ENCODE data around the gene MRAS. TPM values are rescaled to one million over a fixed set of nuclear protein-coding genes. Genes with fewer than 3 reads are reported as not detected.

MRAS gene
- total RNA-seq, 8 experiments from 2014 or later: 30.3 to 150 (median 42.1) TPM

- peak; percentile 26 to 94 (median 71) for ATAC-seq (replicated peaks in 6 of 8)
- Histone ChIP-seq H3K4me3 (no peak overlapping the region), H3K27ac (no peak overlapping the region), H3K4me1 (replicated peaks in 1 of 2) (peaks cover 0 to 3% of the 10 kb centered on the region in 2 donors)
- 40 to 95% (median 53%) methylated on average over 1 to 4 of the region's 9 CpGs; no CpG with 5 or more reads in 6 of the 10 experiments for WGBS, 10 experiments
- in situ Hi-C loops (cut with MboI; ENCODE audit: low pct_unique_long_range_greater_than_20kb in 2 of 9, low sequenced_read_pairs in 9 of 9, unreplicated experiment in 9 of 9): no loop called here
Measured at GRCh38 chr3:138389841-138390581, 41.6 kb downstream of the MRAS start.

DNA sequence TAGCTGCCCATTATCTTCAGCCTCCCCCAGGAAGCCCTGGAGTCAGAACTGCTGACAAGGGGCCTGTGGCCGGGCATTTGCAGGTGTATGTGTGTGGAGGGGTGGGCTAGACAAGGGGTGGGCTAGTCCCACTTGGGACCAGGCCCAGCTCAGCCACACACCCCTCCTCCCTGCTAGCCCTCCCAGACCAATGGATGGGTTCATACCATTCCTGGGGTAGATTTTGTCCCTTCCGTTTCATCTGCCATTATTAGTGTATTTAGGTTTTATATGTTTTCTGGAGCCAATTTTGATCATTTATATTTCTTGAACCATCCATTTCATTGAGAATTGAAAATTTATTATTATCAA lies 42.2 kb downstream of the MRAS start:
- WGBS, 10 experiments: 63 to 100% (median 100%) methylated on average over 1 of the region's 2 CpGs; no CpG with 5 or more reads in 4 of the 10 experiments
- in situ Hi-C loops (cut with MboI; ENCODE audit: low pct_unique_long_range_greater_than_20kb in 2 of 9, low sequenced_read_pairs in 9 of 9, unreplicated experiment in 9 of 9): no loop called here
- H3K4me3 ChIP-seq: no peak overlapping the region
- H3K27ac ChIP-seq: no peak overlapping the region
- no peak for ATAC-seq (replicated peaks in 6 of 8)
- peaks cover 0 to 3% of the 10 kb centered on the region in 2 donors for H3K4me1 ChIP-seq (replicated peaks in 1 of 2)

GRCh38 chr3:138394156-138394555 lies 45.8 kb downstream of the MRAS start:
- in situ Hi-C loops (cut with MboI; ENCODE audit: low pct_unique_long_range_greater_than_20kb in 2 of 9, low sequenced_read_pairs in 9 of 9, unreplicated experiment in 9 of 9): no loop called here
- Histone ChIP-seq H3K4me3 (no peak overlapping the region), H3K4me1 (replicated peaks in 1 of 2) (peaks cover 0 to 3% of the 10 kb centered on the region in 2 donors), H3K27ac (no peak overlapping the region)
- 75 to 97% (median 90%) methylated on average over 2 to 3 of the region's 4 CpGs; no CpG with 5 or more reads in 5 of the 10 experiments for WGBS, 10 experiments
- ATAC-seq (replicated peaks in 6 of 8): no peak

- H3K4me1 ChIP-seq (replicated peaks in 1 of 2): peaks cover 0 to 3% of the 10 kb centered on the region in 2 donors
- 40 to 100% (median 88%) methylated on average over 1 to 5 of the region's 5 CpGs; no CpG with 5 or more reads in 1 of the 10 experiments for WGBS, 10 experiments
- in situ Hi-C loops (cut with MboI; ENCODE audit: low pct_unique_long_range_greater_than_20kb in 2 of 9, low sequenced_read_pairs in 9 of 9, unreplicated experiment in 9 of 9): no loop called here
- no peak overlapping the region for H3K4me3 ChIP-seq
- H3K27ac ChIP-seq: no peak overlapping the region
- no peak for ATAC-seq (replicated peaks in 6 of 8)
Measured at GRCh38 chr3:138394686-138395085, 46.3 kb downstream of the MRAS start.

DNA sequence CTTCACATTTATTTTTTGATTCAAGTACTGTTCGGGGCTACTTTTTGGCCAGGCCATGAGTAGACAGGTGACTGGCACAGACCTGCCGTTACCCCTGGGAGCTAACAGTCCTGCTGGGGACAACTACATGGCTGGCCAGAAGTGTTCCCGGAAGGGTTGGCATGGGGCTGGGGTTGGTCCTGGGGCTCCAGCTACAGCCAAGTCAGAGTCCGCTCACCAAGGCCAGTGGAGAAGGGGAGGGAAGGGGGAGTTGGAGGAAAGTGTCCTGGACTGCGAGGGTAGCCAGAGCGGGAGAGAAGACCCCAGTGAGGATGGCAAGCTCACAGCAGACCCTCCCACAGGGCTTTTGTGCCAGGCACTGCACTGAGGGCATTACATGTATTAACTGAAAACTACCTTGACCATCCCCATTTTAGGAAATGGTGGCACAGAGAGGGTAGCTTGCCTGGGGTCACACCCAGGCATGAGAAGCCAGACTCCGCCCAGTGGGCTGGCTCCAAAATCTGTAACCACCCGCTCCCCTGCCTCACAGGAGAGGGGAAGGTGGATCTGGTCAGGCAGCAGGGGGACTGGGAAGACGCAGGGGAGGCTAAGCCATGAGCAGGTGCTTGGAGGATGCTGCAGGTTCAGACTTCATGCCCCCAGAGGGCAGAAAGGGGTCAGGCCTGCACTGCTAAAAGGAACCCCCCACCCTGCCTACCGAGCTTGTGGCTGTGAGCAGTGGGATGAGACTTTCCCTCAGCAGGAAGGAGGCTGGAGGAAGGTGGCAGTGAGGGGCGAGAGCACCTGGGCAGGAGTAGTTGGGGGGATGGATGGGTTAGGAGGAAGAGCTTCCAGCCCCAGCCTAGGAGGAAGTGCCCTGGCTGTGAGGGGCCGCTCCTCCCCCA lies 47.7 kb downstream of the MRAS start:
- no peak overlapping the region for H3K27ac ChIP-seq
- in situ Hi-C loops (cut with MboI; ENCODE audit: low pct_unique_long_range_greater_than_20kb in 2 of 9, low sequenced_read_pairs in 9 of 9, unreplicated experiment in 9 of 9): no loop called here
- 73 to 100% (median 100%) methylated on average over 1 to 5 of the region's 12 CpGs; no CpG with 5 or more reads in 4 of the 10 experiments for whole genome bisulfite sequencing, 10 experiments

DNA sequence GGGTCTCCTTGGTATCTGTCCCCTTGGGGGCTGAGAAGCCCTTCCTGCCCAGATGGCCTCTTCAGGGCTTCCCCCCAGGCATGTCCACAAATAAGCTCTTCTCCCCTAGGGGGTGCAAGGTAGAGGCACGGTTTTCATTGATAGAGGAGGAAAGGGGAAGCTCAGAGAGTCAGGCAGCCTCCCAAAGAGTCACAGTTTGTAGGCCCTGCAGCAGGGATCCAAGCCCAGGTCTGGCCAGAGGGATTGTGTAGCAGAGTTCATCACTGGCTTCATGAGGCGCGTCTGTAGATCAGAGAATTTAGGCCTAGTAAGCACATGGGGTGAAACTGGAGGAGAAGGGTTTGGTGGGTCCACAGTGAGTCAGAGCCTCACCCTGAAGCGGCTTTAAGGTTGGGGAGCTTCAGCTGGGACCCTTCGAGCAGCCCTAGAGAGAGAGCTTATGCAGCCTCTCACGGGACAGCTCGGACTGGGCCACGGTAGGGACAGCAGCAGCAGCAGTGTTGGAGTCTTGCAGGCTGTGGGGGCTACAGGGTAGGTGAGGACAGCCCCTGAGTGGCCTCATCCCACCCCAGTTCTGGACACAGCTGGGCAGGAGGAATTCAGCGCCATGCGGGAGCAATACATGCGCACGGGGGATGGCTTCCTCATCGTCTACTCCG lies 48.5 kb downstream of the MRAS start:
- Histone ChIP-seq H3K4me1 (replicated peaks in 1 of 2) (no peaks in the 10 kb centered on the region), H3K27ac (no peak overlapping the region), H3K4me3 (no peak overlapping the region)
- in situ Hi-C loops (cut with MboI; ENCODE audit: low pct_unique_long_range_greater_than_20kb in 2 of 9, low sequenced_read_pairs in 9 of 9, unreplicated experiment in 9 of 9): no loop called here
- 50 to 100% (median 92%) methylated on average over 1 to 5 of the region's 14 CpGs; no CpG with 5 or more reads in 6 of the 10 experiments for WGBS, 10 experiments
- ATAC-seq (replicated peaks in 6 of 8): no peak

More for the DNA sequence above, 47.7 kb downstream of the MRAS start:
- Histone ChIP-seq H3K4me3 (no peak overlapping the region), H3K4me1 (replicated peaks in 1 of 2) (no peaks in the 10 kb centered on the region)
- ATAC-seq (replicated peaks in 6 of 8): no peak

GRCh38 chr3:138397983-138398382 lies 49.6 kb downstream of the MRAS start:
- H3K27ac ChIP-seq: no peak overlapping the region
- no peaks in the 10 kb centered on the region for H3K4me1 ChIP-seq (replicated peaks in 1 of 2)
- in situ Hi-C loops (cut with MboI; ENCODE audit: low pct_unique_long_range_greater_than_20kb in 2 of 9, low sequenced_read_pairs in 9 of 9, unreplicated experiment in 9 of 9): no loop called here
- ATAC-seq (replicated peaks in 6 of 8): no peak
- 86 to 100% (median 98%) methylated on average over 1 to 3 of the region's 4 CpGs; no CpG with 5 or more reads in 4 of the 10 experiments for WGBS, 10 experiments
- no peak overlapping the region for H3K4me3 ChIP-seq

- ATAC-seq (replicated peaks in 6 of 8): peak in 1 of 8 experiments; percentile 45
- in situ Hi-C loops (cut with MboI; ENCODE audit: low pct_unique_long_range_greater_than_20kb in 2 of 9, low sequenced_read_pairs in 9 of 9, unreplicated experiment in 9 of 9): no loop called here
- no peak overlapping the region for H3K4me3 ChIP-seq
- no peaks in the 10 kb centered on the region for H3K4me1 ChIP-seq (replicated peaks in 1 of 2)
- no peak overlapping the region for H3K27ac ChIP-seq
- 0 to 100% (median 85%) methylated on average over 1 to 6 of the region's 11 CpGs; no CpG with 5 or more reads in 1 of the 10 experiments for WGBS, 10 experiments
Measured at GRCh38 chr3:138398791-138399575, 50.6 kb downstream of the MRAS start.

GRCh38 chr3:138399766-138400165 lies 51.4 kb downstream of the MRAS start:
- in situ Hi-C loops (cut with MboI; ENCODE audit: low pct_unique_long_range_greater_than_20kb in 2 of 9, low sequenced_read_pairs in 9 of 9, unreplicated experiment in 9 of 9): loop anchor here in 1 of 9 experiments (25.0 kb wide), 1 partner anchor 513 kb away; no protein-coding TSS in a partner anchor
- 60 to 90% (median 80%) methylated on average over 1 to 8 of the region's 10 CpGs; no CpG with 5 or more reads in 1 of the 10 experiments for WGBS, 10 experiments
- no peak overlapping the region for H3K27ac ChIP-seq

DNA sequence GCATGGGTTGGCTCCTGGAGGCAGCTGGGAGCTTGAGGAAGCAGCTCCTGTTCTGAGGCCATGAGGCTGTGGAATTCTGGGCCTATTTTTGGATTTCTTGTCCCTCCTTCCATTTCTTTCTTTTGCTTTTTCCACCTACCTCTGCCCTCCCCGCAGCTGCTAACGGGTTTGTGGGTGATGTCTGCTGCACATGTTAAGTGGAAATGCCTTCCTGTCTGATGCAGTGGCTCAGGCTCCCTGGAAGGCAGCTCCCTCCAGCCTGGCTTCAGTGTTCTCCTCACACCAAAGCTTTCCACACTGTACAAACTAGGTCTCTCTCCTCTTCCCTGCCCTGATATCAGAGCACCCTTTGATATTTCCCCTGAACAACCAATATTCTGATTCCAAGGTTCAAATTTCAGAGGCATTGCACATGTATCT lies 52.3 kb downstream of the MRAS start:
- no peak for ATAC-seq (replicated peaks in 6 of 8)
- in situ Hi-C loops (cut with MboI; ENCODE audit: low pct_unique_long_range_greater_than_20kb in 2 of 9, low sequenced_read_pairs in 9 of 9, unreplicated experiment in 9 of 9): loop anchor here in 1 of 9 experiments (25.0 kb wide), 1 partner anchor 512 kb away; no protein-coding TSS in a partner anchor
- H3K27ac ChIP-seq: no peak overlapping the region
- H3K4me3 ChIP-seq: no peak overlapping the region
- no peaks in the 10 kb centered on the region for H3K4me1 ChIP-seq (replicated peaks in 1 of 2)
- 50 to 82% (median 80%) methylated on average over 1 to 2 of the region's 2 CpGs; no CpG with 5 or more reads in 5 of the 10 experiments for WGBS, 10 experiments

More at GRCh38 chr3:138399766-138400165, 51.4 kb downstream of the MRAS start:
- H3K4me1 ChIP-seq (replicated peaks in 1 of 2): no peaks in the 10 kb centered on the region
- H3K4me3 ChIP-seq: no peak overlapping the region
- peak in 1 of 8 experiments; percentile 65 for ATAC-seq (replicated peaks in 6 of 8)

- Histone ChIP-seq H3K4me1 (replicated peaks in 1 of 2) (no peaks in the 10 kb centered on the region), H3K27ac (no peak overlapping the region), H3K4me3 (no peak overlapping the region)
- WGBS, 10 experiments: 60 to 100% (median 91%) methylated on average over 1 to 6 of the region's 7 CpGs; no CpG with 5 or more reads in 2 of the 10 experiments
- in situ Hi-C loops (cut with MboI; ENCODE audit: low pct_unique_long_range_greater_than_20kb in 2 of 9, low sequenced_read_pairs in 9 of 9, unreplicated experiment in 9 of 9): loop anchor here in 1 of 9 experiments (25.0 kb wide), 1 partner anchor 510 kb away; no protein-coding TSS in a partner anchor
- no peak for ATAC-seq (replicated peaks in 6 of 8)
Measured at GRCh38 chr3:138401834-138402233, 53.5 kb downstream of the MRAS start.

DNA sequence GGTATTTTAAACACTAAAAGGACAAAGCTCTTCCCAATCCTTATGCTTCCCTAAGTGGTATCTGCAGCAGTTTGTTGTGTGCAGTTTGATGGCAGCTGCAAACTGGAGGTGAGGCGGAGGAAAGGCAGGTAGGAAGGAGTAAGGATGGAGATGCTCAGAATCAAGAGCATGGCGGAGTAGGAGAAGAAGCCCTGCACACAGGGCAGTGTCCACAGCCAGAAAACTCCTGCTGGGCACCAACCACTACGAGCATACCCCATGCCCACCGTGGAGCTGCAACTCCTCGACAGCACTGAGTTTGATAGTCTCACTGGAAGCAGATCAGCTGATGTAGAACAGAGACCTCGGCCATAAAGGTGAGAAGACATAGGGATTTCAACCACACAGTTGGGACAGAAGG lies 55.7 kb downstream of the MRAS start:
- Histone ChIP-seq H3K27ac (no peak overlapping the region), H3K4me1 (replicated peaks in 1 of 2) (peaks cover 0 to 10% of the 10 kb centered on the region in 2 donors), H3K4me3 (no peak overlapping the region)
- in situ Hi-C loops (cut with MboI; ENCODE audit: low pct_unique_long_range_greater_than_20kb in 2 of 9, low sequenced_read_pairs in 9 of 9, unreplicated experiment in 9 of 9): loop anchor here in 1 of 9 experiments (25.0 kb wide), 1 partner anchor 508 kb away; no protein-coding TSS in a partner anchor
- 60 to 100% (median 96%) methylated on average over 1 to 5 of the region's 6 CpGs; no CpG with 5 or more reads in 2 of the 10 experiments for WGBS, 10 experiments
- no peak for ATAC-seq (replicated peaks in 6 of 8)

Data from motor neuron (in vitro differentiated cells).